Retinal pigment epithelial cell (primary cell): ENCODE measurements around the gene STXBP1.
"Not testable (repeated sequence)": the region's sequence is repeated elsewhere in the genome, so short reads cannot be mapped to it uniquely, and the experiment has no call there.

Experiments used
- DNase-seq: peaks from one replicate; pipeline ENCODE4 v3.0.0-alpha.2; 2010; ENCODE audit warnings: low read depth
- H3K4me3 ChIP-seq: 2 replicates; pipeline ENCODE4 v1.5.1; 2011; ENCODE audit warnings: mild to moderate bottlenecking, low read length, control low read depth, moderate library complexity
- TF ChIP-seq, protein P1 (sequence below): conservative IDR thresholded peaks from 2 replicates; pipeline ENCODE4 v1.5.1; 2011; ENCODE audit warnings: low read depth, low read length, control low read depth, inconsistent platforms

STXBP1 gene

DNA sequence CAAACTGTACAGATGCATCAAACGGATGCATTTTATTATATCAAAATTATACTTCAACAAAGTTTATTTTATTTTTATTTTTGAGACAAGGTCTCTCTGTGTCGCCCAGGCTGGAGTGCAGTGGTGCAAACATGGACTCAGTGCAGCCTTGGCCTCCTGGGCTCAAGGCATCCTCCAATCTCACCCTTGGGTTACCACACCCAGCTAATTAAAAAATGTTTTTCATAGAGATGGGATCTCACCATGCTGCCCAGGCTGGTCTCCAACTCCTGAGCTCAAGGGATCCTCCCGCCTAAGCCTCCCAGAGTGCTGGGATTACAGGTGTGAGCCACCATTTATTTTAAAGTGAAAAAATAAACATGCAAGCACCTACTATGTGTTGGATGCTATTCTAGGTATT, 40.1 kb upstream of the STXBP1 start:
- H3K4me3 ChIP-seq: no peak overlapping the region
- TF ChIP-seq, protein P1, sequence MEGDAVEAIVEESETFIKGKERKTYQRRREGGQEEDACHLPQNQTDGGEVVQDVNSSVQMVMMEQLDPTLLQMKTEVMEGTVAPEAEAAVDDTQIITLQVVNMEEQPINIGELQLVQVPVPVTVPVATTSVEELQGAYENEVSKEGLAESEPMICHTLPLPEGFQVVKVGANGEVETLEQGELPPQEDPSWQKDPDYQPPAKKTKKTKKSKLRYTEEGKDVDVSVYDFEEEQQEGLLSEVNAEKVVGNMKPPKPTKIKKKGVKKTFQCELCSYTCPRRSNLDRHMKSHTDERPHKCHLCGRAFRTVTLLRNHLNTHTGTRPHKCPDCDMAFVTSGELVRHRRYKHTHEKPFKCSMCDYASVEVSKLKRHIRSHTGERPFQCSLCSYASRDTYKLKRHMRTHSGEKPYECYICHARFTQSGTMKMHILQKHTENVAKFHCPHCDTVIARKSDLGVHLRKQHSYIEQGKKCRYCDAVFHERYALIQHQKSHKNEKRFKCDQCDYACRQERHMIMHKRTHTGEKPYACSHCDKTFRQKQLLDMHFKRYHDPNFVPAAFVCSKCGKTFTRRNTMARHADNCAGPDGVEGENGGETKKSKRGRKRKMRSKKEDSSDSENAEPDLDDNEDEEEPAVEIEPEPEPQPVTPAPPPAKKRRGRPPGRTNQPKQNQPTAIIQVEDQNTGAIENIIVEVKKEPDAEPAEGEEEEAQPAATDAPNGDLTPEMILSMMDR: no peak
- no peak for DNase-seq

DNA sequence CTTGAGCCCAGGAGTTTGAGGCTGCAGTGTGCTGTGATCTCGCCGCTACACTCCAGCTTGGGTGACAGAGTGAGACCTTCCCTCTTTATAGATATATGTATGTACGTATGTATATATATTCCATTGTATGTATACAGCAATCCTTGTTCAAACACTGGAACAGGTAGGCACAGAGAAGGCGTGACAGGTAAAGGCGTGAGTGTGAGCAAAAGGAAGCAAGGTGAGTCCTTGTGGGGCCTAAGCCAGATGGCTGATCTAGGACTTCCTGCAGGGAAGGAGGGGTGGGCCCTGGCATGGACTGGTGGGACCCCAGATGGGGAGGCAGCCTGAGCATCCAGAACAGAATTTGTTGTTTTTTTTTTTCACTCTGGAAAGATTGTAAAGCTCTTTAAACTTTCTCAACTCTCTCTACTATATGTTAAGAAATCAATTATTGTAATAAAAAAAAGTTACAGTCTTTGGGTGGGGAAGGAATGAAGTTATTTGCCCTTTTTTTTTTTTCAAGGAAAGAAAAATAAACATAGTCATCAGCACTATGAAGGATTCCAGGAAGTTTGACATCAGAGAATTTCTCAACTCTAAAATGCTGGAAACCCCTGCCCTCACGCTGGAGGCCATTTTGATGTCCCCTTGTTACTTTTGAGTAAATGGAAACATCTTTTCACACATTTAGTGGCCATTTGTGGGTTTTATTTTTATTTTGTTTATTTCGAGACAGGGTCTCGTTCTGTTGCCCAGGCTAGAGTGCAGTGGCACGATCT, 38.9 kb upstream of the STXBP1 start:
- DNase-seq: no peak
- TF ChIP-seq, protein P1: no peak
- H3K4me3 ChIP-seq: no peak overlapping the region

DNA sequence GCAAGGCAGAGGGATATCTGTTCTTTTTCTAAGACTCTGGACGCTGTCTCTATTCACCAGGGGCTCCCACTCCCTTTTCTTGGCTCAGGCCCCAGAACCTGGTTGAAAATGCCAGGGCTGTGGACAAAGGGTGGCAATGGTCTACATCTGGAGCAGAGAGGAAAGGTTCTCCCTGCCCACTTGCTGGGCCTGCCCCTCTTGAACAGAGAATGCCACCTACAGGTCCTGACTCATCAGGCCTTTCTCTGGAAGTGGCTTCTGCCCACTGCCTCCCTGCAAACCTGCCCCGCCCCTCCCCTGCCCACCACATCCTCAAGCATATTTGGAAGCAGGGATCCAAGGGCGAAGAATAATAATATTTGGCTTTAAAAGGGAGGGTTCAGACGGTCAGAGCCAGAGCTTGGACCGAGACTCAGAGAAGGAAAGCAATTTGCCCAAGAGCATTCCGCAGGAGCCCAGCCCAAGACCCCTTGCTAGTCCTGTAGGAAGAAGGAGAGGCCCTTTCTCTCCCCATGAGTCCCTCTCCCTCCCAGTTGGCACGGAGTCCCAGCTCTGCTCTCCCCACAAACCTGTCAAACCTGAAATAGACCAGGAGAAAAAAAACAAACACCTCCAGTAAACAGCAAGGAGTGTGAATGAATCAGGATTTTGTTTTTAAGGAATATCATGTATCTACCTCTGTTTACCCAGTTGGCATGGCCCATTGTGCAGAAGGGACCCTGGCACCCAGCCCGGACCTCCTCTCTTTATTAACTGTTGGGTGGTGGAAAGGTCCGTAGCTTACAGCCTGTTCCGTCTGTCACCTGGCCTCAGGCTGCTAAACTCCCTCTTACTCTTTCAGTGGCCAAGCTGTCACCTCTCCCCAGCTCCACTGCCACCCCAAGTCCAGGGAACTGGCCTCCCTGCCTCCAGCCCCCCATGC, 37.7 kb upstream of the STXBP1 start:
- no peak for DNase-seq
- TF ChIP-seq, protein P1: no peak
- no peak overlapping the region for H3K4me3 ChIP-seq

DNA sequence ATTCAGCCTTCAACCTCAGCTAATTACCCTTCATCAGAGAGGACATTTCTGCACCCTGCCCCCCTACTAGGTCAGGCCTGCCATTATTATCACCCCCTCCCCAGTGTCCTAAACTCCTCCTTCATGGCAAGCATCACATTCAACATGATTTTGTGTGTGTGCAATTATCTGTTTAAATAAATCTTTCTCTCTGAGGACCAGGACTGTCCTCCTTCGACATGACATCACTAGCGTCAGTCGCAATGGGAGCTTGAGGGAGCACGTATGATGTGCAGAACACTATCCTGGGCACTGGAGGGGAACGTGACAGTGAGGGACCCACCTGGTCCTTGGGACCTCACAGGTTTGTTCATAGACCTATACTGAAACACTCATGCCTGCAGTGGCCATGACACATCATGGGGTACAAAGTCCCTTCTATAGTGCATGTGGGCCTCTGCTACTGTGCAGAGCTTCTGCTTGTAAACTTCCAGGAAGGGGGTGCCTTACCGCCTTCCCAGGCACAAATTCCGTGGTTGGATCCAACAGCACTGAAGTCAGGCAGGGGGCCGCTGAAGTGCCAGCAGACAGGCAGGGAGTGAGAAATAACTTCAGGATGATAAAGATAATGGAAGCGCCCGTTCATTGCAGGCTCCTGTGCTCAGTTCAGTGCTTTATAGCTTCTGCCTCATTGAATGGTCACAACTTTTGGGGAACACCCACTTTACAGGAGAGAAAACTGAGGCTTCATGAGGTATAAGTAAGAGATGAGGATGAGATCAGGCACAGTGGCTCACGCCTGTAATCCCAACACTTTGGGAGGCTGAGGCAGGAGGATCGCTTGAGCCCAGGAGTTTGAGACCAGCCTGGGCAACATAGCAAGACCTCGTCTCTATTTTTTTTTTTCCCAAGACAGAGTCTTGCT, 36.0 kb upstream of the STXBP1 start:
- TF ChIP-seq, protein P1: no peak
- H3K4me3 ChIP-seq: no peak overlapping the region
- no peak for DNase-seq

- not testable (repeated sequence) for H3K4me3 ChIP-seq, DNase-seq
These were observed 34.9 kb upstream of the STXBP1 start for GRCh38 chr9:127577194-127577593.

GRCh38 chr9:127578627-127578951, 33.5 kb upstream of the STXBP1 start:
- no peak overlapping the region for H3K4me3 ChIP-seq
- TF ChIP-seq, protein P1: no peak

More at GRCh38 chr9:127578627-127578951, 33.5 kb upstream of the STXBP1 start:
- DNase-seq: no peak
